D721Med (cell line): ENCODE results near the gene SSX2IP.
"Not testable (repeated sequence)": the region's sequence is repeated elsewhere in the genome, so short reads cannot be mapped to it uniquely, and the experiment has no call there.

Experiments
- DNase-seq: peaks from one replicate; pipeline ENCODE4 v3.0.0; 2011; ENCODE audit warnings: low spot score; ENCODE audit not compliant: insufficient read length
- FAIRE-seq: peaks from 2 replicates; lab custom pipeline; 2011; peaks lifted over from hg19 to GRCh38; lab: Jason Lieb, UNC
- TF ChIP-seq, protein P1 (sequence below): IDR thresholded peaks from 2 replicates; pipeline ENCODE4 v1.5.1; 2012; ENCODE audit warnings: mild to moderate bottlenecking, control low read depth; ENCODE audit not compliant: insufficient read depth; ENCODE audit errors: missing control alignments

Gene SSX2IP

DNA sequence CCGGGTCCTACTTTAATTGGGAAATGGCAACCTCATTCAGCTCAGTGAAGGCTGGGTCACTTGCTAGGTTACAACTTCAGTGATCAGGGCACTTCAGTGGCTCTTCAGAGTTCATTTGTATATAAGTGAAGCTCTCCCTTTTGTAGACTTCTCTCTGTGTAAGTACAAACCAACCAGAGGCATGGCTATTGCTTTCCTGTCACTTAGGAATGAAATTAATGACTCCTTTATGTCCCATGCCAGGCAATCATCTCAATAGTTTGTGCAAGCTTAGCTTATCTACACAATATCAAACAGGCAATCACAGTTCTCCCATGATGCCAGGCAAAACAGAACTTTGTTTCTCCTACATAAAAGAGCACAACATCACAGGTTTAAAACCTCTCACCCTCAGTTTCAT, 93.2 kb downstream of the SSX2IP start:
- DNase-seq (no peak), FAIRE-seq (no peak)
- TF ChIP-seq, protein P1, sequence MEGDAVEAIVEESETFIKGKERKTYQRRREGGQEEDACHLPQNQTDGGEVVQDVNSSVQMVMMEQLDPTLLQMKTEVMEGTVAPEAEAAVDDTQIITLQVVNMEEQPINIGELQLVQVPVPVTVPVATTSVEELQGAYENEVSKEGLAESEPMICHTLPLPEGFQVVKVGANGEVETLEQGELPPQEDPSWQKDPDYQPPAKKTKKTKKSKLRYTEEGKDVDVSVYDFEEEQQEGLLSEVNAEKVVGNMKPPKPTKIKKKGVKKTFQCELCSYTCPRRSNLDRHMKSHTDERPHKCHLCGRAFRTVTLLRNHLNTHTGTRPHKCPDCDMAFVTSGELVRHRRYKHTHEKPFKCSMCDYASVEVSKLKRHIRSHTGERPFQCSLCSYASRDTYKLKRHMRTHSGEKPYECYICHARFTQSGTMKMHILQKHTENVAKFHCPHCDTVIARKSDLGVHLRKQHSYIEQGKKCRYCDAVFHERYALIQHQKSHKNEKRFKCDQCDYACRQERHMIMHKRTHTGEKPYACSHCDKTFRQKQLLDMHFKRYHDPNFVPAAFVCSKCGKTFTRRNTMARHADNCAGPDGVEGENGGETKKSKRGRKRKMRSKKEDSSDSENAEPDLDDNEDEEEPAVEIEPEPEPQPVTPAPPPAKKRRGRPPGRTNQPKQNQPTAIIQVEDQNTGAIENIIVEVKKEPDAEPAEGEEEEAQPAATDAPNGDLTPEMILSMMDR = no peak

DNA sequence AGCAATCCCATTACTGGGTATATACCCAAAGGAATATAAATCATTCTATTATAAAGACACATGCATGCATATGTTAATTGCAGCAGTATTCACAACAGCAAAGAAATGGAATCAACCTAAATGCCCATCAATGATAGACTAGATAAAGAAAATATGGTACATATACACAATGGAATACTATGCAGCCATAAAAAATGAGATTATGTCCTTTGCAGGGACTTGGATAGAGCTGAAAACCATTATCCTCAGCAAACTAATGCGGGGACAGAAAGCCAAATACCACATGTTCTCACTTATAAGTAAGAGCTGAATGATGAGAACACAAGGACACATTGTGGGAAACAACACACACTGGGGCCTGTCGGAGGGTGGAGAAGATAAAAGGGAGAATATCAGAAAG, 95.3 kb downstream of the SSX2IP start:
- not testable (repeated sequence) for FAIRE-seq

More for the DNA sequence above, 95.3 kb downstream of the SSX2IP start:
- not testable (repeated sequence) for DNase-seq
